ENCODE data around the gene RANGRF. TPM values are rescaled to one million over a fixed set of nuclear protein-coding genes. Genes with fewer than 3 reads are reported as not detected.
A peak's percentile ranks its signal among the peaks of the same experiment; 100 is the strongest.
"Not testable (repeated sequence)": the region's sequence is repeated elsewhere in the genome, so short reads cannot be mapped to it uniquely, and the experiment has no call there.

RANGRF gene
- 10 to 100 TPM; 23.3 to 25.7 TPM for total RNA-seq
- long read RNA-seq, transcript RANGRF-202 (4 exons, 1,074 nt): major isoform, 6 of 15 reads
- long read RNA-seq, transcript RANGRF-201 (5 exons, 1,009 nt): minor isoform, 5 of 15 reads
- long read RNA-seq, partial matches to known transcripts: 0 of 15 reads
- long read RNA-seq, other reads (novel, unspliced or antisense): 0 of 15 reads

- peak; percentile 94 to 96 for ATAC-seq
- intact Hi-C loops (cut with DNase I): loop anchor here in 1 of 2 donors (5.0 kb wide), 1 partner anchor 36 kb away; no protein-coding TSS in a partner anchor
- DNase-seq: peak; percentile 93
Measured at GRCh38 chr17:8288336-8289102, at the start of gene RANGRF. RANGRF (plus strand) TSS chr17:8288670; CDS start chr17:8288789, 119 bp downstream.

- DNase-seq: no peak
- no peak for ATAC-seq
- intact Hi-C loops (cut with DNase I): no loop called here
Measured at GRCh38 chr17:8243827-8244226, 44.6 kb upstream of the RANGRF start.

- DNase-seq (no peak), ATAC-seq (no peak)
- intact Hi-C loops (cut with DNase I): no loop called here
Measured at GRCh38 chr17:8244768-8245167, 43.7 kb upstream of the RANGRF start.

GRCh38 chr17:8248751-8249607 is 39.5 kb upstream of the RANGRF start, which contains the start of gene PFAS:
PFAS (plus strand) TSS chr17:8249289; CDS start chr17:8253938, 4,649 bp downstream.
- intact Hi-C loops (cut with DNase I): no loop called here
- ATAC-seq: peak; percentile 85

GRCh38 chr17:8249621-8250500 is 38.6 kb upstream of the RANGRF start:
- intact Hi-C loops (cut with DNase I): loop anchor here in 1 of 2 donors (5.0 kb wide), 1 partner anchor 37 kb away; the partner anchor contains the start of gene RANGRF
- ATAC-seq (no peak), DNase-seq (no peak)

More at GRCh38 chr17:8248751-8249607, 39.5 kb upstream of the RANGRF start, which contains the start of gene PFAS:
- DNase-seq: peak; percentile 96

GRCh38 chr17:8251411-8251810 is 37.1 kb upstream of the RANGRF start:
- not testable (repeated sequence) for ATAC-seq, DNase-seq
- intact Hi-C loops (cut with DNase I): loop anchor here in 1 of 2 donors (5.0 kb wide), 1 partner anchor 36 kb away; the partner anchor contains the start of gene RANGRF

GRCh38 chr17:8253801-8254200 is 34.7 kb upstream of the RANGRF start:
- ATAC-seq (no peak), DNase-seq (no peak)
- intact Hi-C loops (cut with DNase I): loop anchor here in 1 of 2 donors (5.0 kb wide), 1 partner anchor 34 kb away; the partner anchor contains the start of gene RANGRF

- intact Hi-C loops (cut with DNase I): loop anchor here in 1 of 2 donors (5.0 kb wide), 1 partner anchor 32 kb away; the partner anchor contains the start of gene RANGRF
- ATAC-seq (no peak), DNase-seq (no peak)
Measured at GRCh38 chr17:8254881-8255280, 33.6 kb upstream of the RANGRF start.

GRCh38 chr17:8255499-8255898 is 33.0 kb upstream of the RANGRF start:
- no peak for DNase-seq
- ATAC-seq: no peak
- intact Hi-C loops (cut with DNase I): no loop called here

- DNase-seq (no peak), ATAC-seq (no peak)
- intact Hi-C loops (cut with DNase I): no loop called here
Measured at GRCh38 chr17:8256291-8256690, 32.2 kb upstream of the RANGRF start.

GRCh38 chr17:8256691-8257090 is 31.8 kb upstream of the RANGRF start:
- DNase-seq (no peak), ATAC-seq (no peak)
- intact Hi-C loops (cut with DNase I): no loop called here

GRCh38 chr17:8257801-8258200 is 30.7 kb upstream of the RANGRF start:
- ATAC-seq: no peak
- DNase-seq: no peak
- intact Hi-C loops (cut with DNase I): no loop called here

GRCh38 chr17:8264320-8264719 is 24.1 kb upstream of the RANGRF start:
- no peak for DNase-seq
- ATAC-seq: no peak
- intact Hi-C loops (cut with DNase I): no loop called here

GRCh38 chr17:8264836-8265542 is 23.5 kb upstream of the RANGRF start:
- no peak for ATAC-seq
- intact Hi-C loops (cut with DNase I): no loop called here
- DNase-seq: no peak

- intact Hi-C loops (cut with DNase I): no loop called here
- ATAC-seq (no peak), DNase-seq (no peak)
Measured at GRCh38 chr17:8266648-8267479, 21.6 kb upstream of the RANGRF start.

- intact Hi-C loops (cut with DNase I): no loop called here
- DNase-seq (no peak), ATAC-seq (no peak)
Measured at GRCh38 chr17:8267480-8268147, 20.9 kb upstream of the RANGRF start.
